Esophagus (tissue), 2 donors: Measurements from ENCODE around the gene ADD1. TPM values are rescaled to one million over a fixed set of nuclear protein-coding genes. Genes with fewer than 3 reads are reported as not detected.

Experiments
- H3K27ac ChIP-seq, 2 donors: one replicate each; pipeline ENCODE4 v1.5.1; 2013; ENCODE audit warnings: low read depth in 2 of 2, mild to moderate bottlenecking in 2 of 2, inconsistent platforms in 1 of 2, low read length in 1 of 2, moderate library complexity in 1 of 2
- H3K27me3 ChIP-seq, 2 donors: one replicate each; pipeline ENCODE4 v1.6.1; 2013; ENCODE audit warnings: low read length in 2 of 2, control low read depth in 1 of 2, mild to moderate bottlenecking in 1 of 2; ENCODE audit not compliant: insufficient read depth in 2 of 2, control insufficient read depth in 1 of 2
- H3K36me3 ChIP-seq, 2 donors: one replicate each; pipeline ENCODE4 v1.6.1; 2013; ENCODE audit warnings: low read length in 1 of 2; ENCODE audit not compliant: control insufficient read depth in 2 of 2, insufficient read depth in 2 of 2
- H3K4me1 ChIP-seq, 2 donors: one replicate each; pipeline ENCODE4 v1.6.1; 2013; ENCODE audit warnings: low read length in 1 of 2; ENCODE audit not compliant: control insufficient read depth in 2 of 2, insufficient read depth in 2 of 2
- H3K4me3 ChIP-seq, 2 donors: one replicate each; pipeline ENCODE4 v1.5.1; 2013; ENCODE audit warnings: low read length in 2 of 2, mild to moderate bottlenecking in 2 of 2, low read depth in 1 of 2, moderate library complexity in 1 of 2
- H3K9me3 ChIP-seq, 2 donors: one replicate each; pipeline ENCODE4 v1.6.1; 2013; ENCODE audit warnings: mild to moderate bottlenecking in 2 of 2, low read depth in 1 of 2, low read length in 1 of 2, moderate library complexity in 1 of 2; ENCODE audit not compliant: control insufficient read depth in 2 of 2, insufficient read depth in 1 of 2
- WGBS, 2 donors: extraction: QIAGEN DNeasy Blood & Tissue Kit; methylation state at CpG; one replicate each; pipeline ENCODE4 v1.1.7; 2013; 5-methylcytosine and 5-hydroxymethylcytosine counted together
- polyA plus RNA-seq, 2 donors: library from polyadenylated mRNA; stranded (reverse); fragments of 200-250 nt; gene quantifications; one replicate each; pipeline ENCODE4 v1.2.3, GENCODE V29; 2013
- donor health status: healthy with polysubstance abuse.
- donor health status: Bipolar disorder and iron deficiency.

The ADD1 gene
- polyA plus RNA-seq, 2 donors, result 102 to 156 TPM

- Histone ChIP-seq H3K4me3 (no peak overlapping the region), H3K4me1 (peaks cover 3 to 10% of the 10 kb centered on the region in 2 donors), H3K27ac (no peak overlapping the region), H3K36me3 (peaks cover 0 to 4% of the 10 kb centered on the region in 2 donors), H3K27me3 (no peaks in the 10 kb centered on the region), H3K9me3 (no peaks in the 10 kb centered on the region)
- WGBS, 2 donors, result 63 to 67% methylated on average over 7 of the region's 7 CpGs
These were observed 15.0 kb downstream of the ADD1 start for GRCh38 chr4:2858451-2859217.

- 59 to 60% methylated on average over 3 of the region's 3 CpGs for WGBS, 2 donors
- no peaks in the 10 kb centered on the region for H3K27me3 ChIP-seq
- H3K9me3 ChIP-seq, result no peaks in the 10 kb centered on the region
- H3K4me1 ChIP-seq, result peaks cover 3 to 10% of the 10 kb centered on the region in 2 donors
- no peak overlapping the region for H3K4me3 ChIP-seq
- no peak overlapping the region for H3K27ac ChIP-seq
- H3K36me3 ChIP-seq, result no peaks in the 10 kb centered on the region
These were observed 15.9 kb downstream of the ADD1 start for GRCh38 chr4:2859514-2859913.

- Histone ChIP-seq H3K4me3 (no peak overlapping the region), H3K27me3 (no peaks in the 10 kb centered on the region), H3K9me3 (no peaks in the 10 kb centered on the region), H3K27ac (no peak overlapping the region), H3K4me1 (peaks cover 3 to 10% of the 10 kb centered on the region in 2 donors), H3K36me3 (no peaks in the 10 kb centered on the region)
- 63 to 82% methylated on average over 6 of the region's 6 CpGs for WGBS, 2 donors
These were observed 17.0 kb downstream of the ADD1 start for GRCh38 chr4:2860391-2861348.

- Histone ChIP-seq H3K27ac (peak overlapping the region in 1 of 2 donors; percentile 58), H3K4me3 (no peak overlapping the region), H3K4me1 (peaks cover 3 to 10% of the 10 kb centered on the region in 2 donors), H3K27me3 (no peaks in the 10 kb centered on the region), H3K9me3 (no peaks in the 10 kb centered on the region), H3K36me3 (no peaks in the 10 kb centered on the region)
- WGBS, 2 donors, result 68 to 70% methylated on average over 4 of the region's 4 CpGs
These were observed 18.2 kb downstream of the ADD1 start for GRCh38 chr4:2861631-2862436.

GRCh38 chr4:2862528-2862927, 18.9 kb downstream of the ADD1 start:
- H3K27me3 ChIP-seq, result no peaks in the 10 kb centered on the region
- peaks cover 3 to 10% of the 10 kb centered on the region in 2 donors for H3K4me1 ChIP-seq
- 45 to 48% methylated on average over 1 of the region's 1 CpG for WGBS, 2 donors
- H3K36me3 ChIP-seq, result no peaks in the 10 kb centered on the region
- H3K4me3 ChIP-seq, result no peak overlapping the region
- H3K9me3 ChIP-seq, result no peaks in the 10 kb centered on the region
- peak overlapping the region in 1 of 2 donors; percentile 51 for H3K27ac ChIP-seq

GRCh38 chr4:2863649-2864048, 20.0 kb downstream of the ADD1 start:
- H3K27ac ChIP-seq, result no peak overlapping the region

DNA sequence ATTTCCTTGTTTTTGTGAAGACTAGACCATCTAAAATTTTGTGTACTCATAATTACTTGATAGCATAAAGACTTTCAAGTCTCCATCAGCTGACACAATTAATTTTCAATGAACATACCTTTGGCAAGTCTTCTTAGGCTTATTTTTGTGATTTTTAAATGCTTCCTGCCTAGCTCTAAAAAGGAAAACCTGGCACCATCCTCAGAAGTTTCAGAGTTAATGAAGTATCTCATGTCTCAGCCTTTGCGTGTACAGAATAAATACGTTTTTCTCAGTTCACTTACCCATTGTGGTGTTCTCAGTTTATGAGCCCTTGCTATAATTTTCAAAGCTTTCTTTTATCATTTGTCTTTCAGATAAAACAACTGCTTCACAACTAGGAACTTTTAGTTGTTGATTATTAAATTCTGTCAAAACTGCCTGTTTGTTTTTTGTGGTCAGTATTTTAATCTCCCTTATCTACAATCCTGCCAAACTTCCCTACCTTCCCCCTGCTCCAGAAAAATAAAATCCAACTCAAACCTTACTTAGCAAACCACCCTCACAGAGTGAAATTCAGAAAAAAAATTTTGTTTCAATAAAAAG, 21.6 kb downstream of the ADD1 start:
- WGBS, 2 donors, result 32 to 49% methylated on average over 2 of the region's 2 CpGs
- Histone ChIP-seq H3K4me3 (no peak overlapping the region), H3K36me3 (no peaks in the 10 kb centered on the region), H3K27ac (no peak overlapping the region), H3K9me3 (no peaks in the 10 kb centered on the region), H3K4me1 (peaks cover 3 to 12% of the 10 kb centered on the region in 2 donors), H3K27me3 (no peaks in the 10 kb centered on the region)

More at GRCh38 chr4:2863649-2864048, 20.0 kb downstream of the ADD1 start:
- H3K36me3 ChIP-seq, result no peaks in the 10 kb centered on the region
- peaks cover 3 to 8% of the 10 kb centered on the region in 2 donors for H3K4me1 ChIP-seq
- no peaks in the 10 kb centered on the region for H3K27me3 ChIP-seq
- H3K4me3 ChIP-seq, result no peak overlapping the region
- no peaks in the 10 kb centered on the region for H3K9me3 ChIP-seq

- H3K4me1 ChIP-seq, result peaks cover 0 to 10% of the 10 kb centered on the region in 2 donors
- no peaks in the 10 kb centered on the region for H3K9me3 ChIP-seq
- no peak overlapping the region for H3K27ac ChIP-seq
- no peak overlapping the region for H3K4me3 ChIP-seq
- H3K27me3 ChIP-seq, result no peaks in the 10 kb centered on the region
- H3K36me3 ChIP-seq, result no peaks in the 10 kb centered on the region
- WGBS, 2 donors, result 69 to 79% methylated on average over 10 of the region's 10 CpGs
These were observed 22.7 kb downstream of the ADD1 start for GRCh38 chr4:2866160-2866861.
